ENCODE data around the gene LDB3. TPM values are rescaled to one million over a fixed set of nuclear protein-coding genes. Genes with fewer than 3 reads are reported as not detected.

Gene LDB3
- polyA plus RNA-seq (2011; rRNA removed) (0.55 and 0.83 TPM in 2 replicates), polyA minus RNA-seq (2011; rRNA and poly(A)+ RNA removed) (0.71 and 0.72 TPM in 2 replicates)

GRCh38 chr10:86668297-86669165, at the start of gene LDB3:
LDB3 (plus strand) TSS chr10:86668511; CDS start chr10:86668692, 181 bp downstream.
- Histone ChIP-seq H3K4me3 (ENCODE audit: low read depth, low read length) (no peak within 1 kb of the TSS), H3K27me3 (ENCODE audit: control insufficient read depth, insufficient read depth, low read length) (peaks cover 2% of the 10 kb centered on the region; the same call in 1 of the 2 replicates), H3K36me3 (ENCODE audit: control insufficient read depth, insufficient read depth, low read length) (no peaks in the 10 kb centered on the region)
- ChIA-PET POLR2A (no interaction called here), CTCF (interaction anchor here (1.3 to 1.5 kb wide), 2 partner anchors 16 to 25 kb away, joined by 3 read pairs; no protein-coding TSS in a partner anchor)
- no peak for TF ChIP-seq CTCF (IDR thresholded peaks at IDR 0.05; ENCODE audit: insufficient read depth, low read depth, low read length)
- DNase-seq (ENCODE audit: low read depth), result no peak

- H3K36me3 ChIP-seq (ENCODE audit: control insufficient read depth, insufficient read depth, low read length), result no peaks in the 10 kb centered on the region
- CTCF ChIA-PET, result no interaction called here
- H3K27me3 ChIP-seq (ENCODE audit: control insufficient read depth, insufficient read depth, low read length), result peaks cover 3% of the 10 kb centered on the region
- no peak for DNase-seq (ENCODE audit: low read depth)
- no peak for TF ChIP-seq CTCF (IDR thresholded peaks at IDR 0.05; ENCODE audit: insufficient read depth, low read depth, low read length)
- POLR2A ChIA-PET, result no interaction called here
- H3K4me3 ChIP-seq (ENCODE audit: low read depth, low read length), result no peak overlapping the region
These were observed 40.0 kb upstream of the LDB3 start for GRCh38 chr10:86628311-86628710.

- DNase-seq (ENCODE audit: low read depth), result no peak
- ChIA-PET POLR2A (no interaction called here), CTCF (interaction anchor here (0.9 to 1.0 kb wide), 2 partner anchors 230 to 276 kb away, joined by 3 to 4 read pairs; no protein-coding TSS in a partner anchor)
- TF ChIP-seq CTCF (IDR thresholded peaks at IDR 0.05; ENCODE audit: insufficient read depth, low read depth, low read length), result no peak
- Histone ChIP-seq H3K36me3 (ENCODE audit: control insufficient read depth, insufficient read depth, low read length) (no peaks in the 10 kb centered on the region), H3K4me3 (ENCODE audit: low read depth, low read length) (no peak overlapping the region), H3K27me3 (ENCODE audit: control insufficient read depth, insufficient read depth, low read length) (peaks cover 3% of the 10 kb centered on the region)
These were observed 38.2 kb upstream of the LDB3 start for GRCh38 chr10:86630079-86630478.

GRCh38 chr10:86632009-86632800, 36.1 kb upstream of the LDB3 start:
- TF ChIP-seq CTCF (IDR thresholded peaks at IDR 0.05; ENCODE audit: insufficient read depth, low read depth, low read length), result peak; percentile 43; the same call in 1 of the 2 replicates
- ChIA-PET POLR2A (no interaction called here), CTCF (interaction anchor here (1.0 to 3.2 kb wide), 4 partner anchors 11 to 21 kb away, joined by 3 to 9 read pairs (median 4); no protein-coding TSS in a partner anchor)
- no peak for DNase-seq (ENCODE audit: low read depth)
- H3K36me3 ChIP-seq (ENCODE audit: control insufficient read depth, insufficient read depth, low read length), result no peaks in the 10 kb centered on the region
- H3K27me3 ChIP-seq (ENCODE audit: control insufficient read depth, insufficient read depth, low read length), result no peaks in the 10 kb centered on the region
- H3K4me3 ChIP-seq (ENCODE audit: low read depth, low read length), result peak overlapping the region; percentile 23

- Histone ChIP-seq H3K27me3 (ENCODE audit: control insufficient read depth, insufficient read depth, low read length) (no peaks in the 10 kb centered on the region), H3K36me3 (ENCODE audit: control insufficient read depth, insufficient read depth, low read length) (no peaks in the 10 kb centered on the region), H3K4me3 (ENCODE audit: low read depth, low read length) (no peak overlapping the region)
- ChIA-PET POLR2A (no interaction called here), CTCF (interaction anchor here (0.7 to 3.2 kb wide), 3 partner anchors 10 to 52 kb away, joined by 3 to 9 read pairs (median 4); no protein-coding TSS in a partner anchor)
- TF ChIP-seq CTCF (IDR thresholded peaks at IDR 0.05; ENCODE audit: insufficient read depth, low read depth, low read length), result no peak
- no peak for DNase-seq (ENCODE audit: low read depth)
These were observed 35.4 kb upstream of the LDB3 start for GRCh38 chr10:86632951-86633350.

All from BJ (cell line).